ENCODE measurements around the gene MS4A6E.

MS4A6E gene

DNA sequence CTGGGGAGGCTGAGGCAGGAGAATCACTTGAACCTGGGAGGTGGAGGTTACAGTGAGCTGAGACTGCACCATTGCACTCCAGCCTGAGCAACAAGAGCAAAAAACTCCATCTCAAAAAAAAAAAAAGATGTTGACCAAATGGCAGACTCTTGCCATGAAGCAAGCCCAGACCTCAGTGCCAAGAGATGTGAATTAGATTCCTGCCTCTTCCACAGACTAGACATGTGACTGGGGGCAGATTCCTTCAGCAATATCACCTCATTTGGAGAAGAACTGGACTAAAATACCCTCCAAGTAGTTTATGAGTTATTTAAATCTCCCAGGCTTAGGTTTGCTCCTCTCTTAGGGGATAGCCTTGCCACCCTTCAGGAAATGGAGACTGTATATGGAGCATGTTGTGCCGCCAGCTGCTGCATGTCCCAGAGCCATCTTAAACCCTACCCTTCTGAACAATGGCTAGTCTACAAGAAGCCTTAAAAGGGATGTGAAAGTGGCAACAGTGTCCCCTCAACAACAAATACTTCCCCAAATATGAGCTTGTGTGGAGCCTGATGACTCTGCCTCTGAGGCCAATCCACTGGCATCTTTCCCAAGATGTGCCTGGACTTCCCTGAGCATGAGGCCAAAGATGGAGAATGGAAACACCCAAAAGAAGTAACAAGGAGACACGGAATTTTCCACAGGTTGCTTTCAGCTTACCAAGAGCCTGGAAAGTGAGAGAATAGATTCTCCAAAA is 50.5 kb downstream of the MS4A6E start:
- DNase-seq = no peak

DNA sequence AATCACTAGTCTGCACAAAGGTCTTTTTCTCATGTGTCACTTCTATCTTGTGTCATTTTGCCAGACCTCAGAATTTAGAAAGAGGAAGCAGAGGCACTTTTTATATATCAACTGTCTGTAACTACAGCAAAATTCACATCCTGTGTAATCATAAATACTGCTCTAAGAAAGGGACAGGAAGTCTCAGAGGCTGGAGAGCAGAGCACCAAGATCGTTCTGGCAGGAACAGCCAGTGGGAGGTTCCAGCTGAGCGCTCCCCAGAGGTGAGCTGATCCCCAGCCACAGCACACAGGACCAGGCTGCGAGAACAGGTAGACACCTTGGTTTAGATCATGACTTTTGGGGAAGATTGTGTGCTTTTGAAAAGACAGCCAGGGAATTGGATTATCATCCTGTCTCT is 51.3 kb downstream of the MS4A6E start, which contains the start of gene MS4A7:
TSS of gene MS4A7 (plus strand) at position 179 of the 400 bp plus-strand sequence. CDS start 4,610 bp downstream, outside the sequence.
- DNase-seq = no peak

DNA sequence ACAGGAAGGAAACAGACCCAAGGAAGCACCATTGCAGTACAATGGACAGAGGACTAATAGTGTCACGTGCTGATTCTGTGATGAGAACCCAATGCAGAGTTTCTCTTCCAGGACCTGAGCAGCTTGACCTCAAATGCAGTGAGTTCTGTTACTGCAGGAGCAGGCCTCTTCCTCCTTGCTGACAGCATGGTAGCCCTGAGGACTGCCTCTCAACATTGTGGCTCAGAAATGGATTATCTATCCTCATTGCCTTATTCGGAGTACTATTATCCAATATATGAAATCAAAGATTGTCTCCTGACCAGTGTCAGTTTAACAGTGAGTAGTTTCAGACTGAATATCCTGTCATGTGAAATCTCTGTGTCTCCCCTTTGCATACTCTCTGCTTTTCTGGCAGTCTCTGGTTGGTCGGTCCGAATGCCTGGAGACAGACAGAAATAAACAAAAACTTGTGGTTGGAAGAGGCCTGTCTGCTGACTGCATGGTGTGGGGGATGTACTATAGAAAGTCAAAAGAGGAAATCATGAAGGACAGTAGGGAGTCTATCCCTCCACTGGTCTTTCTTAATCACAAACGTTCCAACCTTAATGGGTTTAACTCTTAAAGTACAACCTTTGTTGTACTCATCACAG is 62.3 kb downstream of the MS4A6E start:
- no peak for DNase-seq

DNA sequence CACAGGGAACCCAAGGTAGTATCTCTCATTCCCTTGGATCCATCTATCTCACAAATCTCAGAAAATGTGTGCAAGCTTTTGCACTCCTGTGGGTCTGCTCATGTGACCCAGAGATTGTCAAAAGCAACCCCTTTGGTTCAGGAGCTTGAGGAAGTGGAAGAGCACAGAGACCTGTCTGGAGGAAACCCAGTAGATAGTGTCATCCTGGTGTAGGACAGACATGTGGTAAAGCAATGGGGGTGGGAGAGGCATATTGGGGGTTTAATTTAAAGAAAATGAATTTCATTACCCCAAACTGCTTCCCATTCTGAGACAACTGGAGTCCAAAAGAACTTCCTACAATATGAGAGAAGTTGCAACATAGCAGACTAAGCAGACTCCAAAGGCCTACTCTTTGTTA is 63.4 kb downstream of the MS4A6E start:
- no peak for DNase-seq
